HG02678 (cell line): ENCODE data around the gene GPR63.

Experiments used
- ATAC-seq: cut with Tn5 transposase; IDR thresholded peaks from one replicate; pipeline ENCODE4 v1.9.1; 2021; ENCODE audit warnings: mild to moderate bottlenecking, moderate library complexity; ENCODE audit not compliant: unreplicated experiment

GPR63 gene

DNA sequence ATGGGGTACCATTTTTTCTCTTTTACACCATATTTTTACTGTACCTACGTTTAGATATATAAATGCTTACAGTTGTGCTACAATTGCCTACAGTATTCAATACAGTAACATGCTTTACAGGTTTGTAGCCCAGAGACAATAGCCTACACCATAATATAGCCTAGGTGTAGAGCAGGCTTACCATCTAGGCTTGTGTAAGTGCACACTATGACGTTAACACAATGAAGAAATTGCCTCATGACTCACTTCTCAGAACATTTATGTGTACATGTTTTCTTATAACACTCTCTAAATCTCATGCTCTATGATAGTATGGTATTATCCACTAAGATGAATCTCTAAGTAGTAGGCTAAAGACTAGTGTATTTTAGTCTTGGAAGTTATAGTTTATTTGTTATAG lies 13.5 kb downstream of the GPR63 start:
- no peak for ATAC-seq

DNA sequence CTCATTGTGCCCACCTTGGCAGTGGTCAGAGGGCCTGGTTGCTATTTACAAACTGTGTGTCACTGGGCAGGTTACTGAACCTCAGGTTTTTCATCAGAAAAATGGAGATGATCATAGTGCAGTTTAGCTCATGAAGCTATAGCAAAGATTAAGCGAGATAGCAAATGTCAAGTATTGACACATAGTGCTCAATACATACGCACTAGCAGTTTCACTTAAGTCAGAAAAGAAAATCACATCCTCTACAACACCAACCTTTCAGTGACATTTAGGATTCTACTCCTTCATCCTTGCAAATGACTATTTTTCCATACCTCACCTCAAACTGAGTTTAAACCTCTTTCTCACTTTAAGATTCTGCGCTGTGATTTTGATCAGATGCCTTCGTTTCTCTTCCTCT lies 16.2 kb downstream of the GPR63 start:
- ATAC-seq: no peak

DNA sequence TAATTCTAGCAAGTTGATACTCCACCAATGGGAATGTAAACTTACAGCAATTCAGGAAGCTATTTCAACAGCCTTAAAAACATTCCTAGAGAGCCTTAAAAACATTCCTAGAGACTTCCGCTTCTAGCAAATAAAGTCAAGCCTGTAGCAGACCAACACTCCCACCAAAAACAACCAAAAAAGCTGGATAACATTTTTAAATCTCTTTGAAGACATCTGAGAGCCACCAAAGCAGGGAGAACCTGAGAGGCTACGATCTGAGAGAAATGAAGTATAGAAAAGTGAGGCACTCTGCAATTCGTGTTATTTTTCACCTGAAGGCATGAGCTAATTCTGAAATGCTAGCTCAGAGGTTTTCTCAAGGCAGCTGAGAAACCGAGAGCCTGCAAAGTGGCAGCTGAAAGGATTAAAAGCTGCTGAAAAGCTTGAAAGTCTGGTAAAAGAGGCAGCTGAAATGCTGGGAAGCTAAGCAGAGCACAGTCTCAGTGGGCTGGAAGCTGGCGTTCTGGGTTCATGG lies 20.9 kb downstream of the GPR63 start:
- ATAC-seq: no peak

DNA sequence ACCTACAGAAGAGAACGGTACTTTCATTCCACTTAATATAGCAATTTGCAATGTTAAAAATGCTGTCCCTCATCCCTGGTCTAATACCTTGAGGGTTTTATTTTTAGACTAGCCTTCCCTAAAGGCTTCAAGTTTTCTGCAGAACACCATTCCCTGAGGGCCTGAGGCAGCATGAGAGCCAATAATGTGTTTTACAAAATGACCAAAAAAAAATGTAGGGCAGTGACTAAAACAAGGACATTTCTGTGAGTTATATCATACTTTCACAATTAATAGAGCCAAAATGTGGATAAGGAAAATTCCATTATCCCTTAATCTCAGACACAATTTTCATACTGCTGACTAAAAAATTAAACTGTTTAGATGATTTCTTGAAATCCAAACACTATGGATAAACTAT lies 22.7 kb downstream of the GPR63 start:
- ATAC-seq: no peak

DNA sequence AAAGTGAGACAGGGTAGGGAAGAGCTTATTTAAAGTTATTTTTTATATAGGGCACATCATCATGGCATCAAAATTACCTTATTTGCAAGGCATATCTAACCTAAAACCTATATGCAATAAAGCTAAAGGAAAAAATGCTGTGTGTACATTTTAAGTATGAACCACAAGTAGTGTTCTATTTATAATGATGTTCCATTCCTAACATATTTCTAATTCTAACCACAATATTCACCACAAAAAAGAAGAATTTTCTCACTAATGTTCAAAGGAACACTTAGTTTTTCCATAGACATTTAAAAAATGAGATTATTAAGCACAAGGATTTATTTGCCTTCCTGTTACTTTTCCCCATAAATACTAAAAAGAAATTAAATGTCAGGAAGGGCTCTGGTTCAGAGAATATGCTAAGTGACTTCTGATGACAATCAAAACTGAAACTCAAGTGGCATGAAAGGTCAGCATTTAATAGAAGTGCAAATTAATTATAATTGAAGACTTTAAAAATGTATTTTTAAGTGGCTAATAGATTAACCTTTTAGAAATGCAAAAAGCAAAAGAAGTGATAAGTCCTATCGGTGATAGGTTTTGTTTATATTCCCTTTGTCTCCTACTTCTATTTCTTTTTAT lies 25.1 kb downstream of the GPR63 start:
- no peak for ATAC-seq

DNA sequence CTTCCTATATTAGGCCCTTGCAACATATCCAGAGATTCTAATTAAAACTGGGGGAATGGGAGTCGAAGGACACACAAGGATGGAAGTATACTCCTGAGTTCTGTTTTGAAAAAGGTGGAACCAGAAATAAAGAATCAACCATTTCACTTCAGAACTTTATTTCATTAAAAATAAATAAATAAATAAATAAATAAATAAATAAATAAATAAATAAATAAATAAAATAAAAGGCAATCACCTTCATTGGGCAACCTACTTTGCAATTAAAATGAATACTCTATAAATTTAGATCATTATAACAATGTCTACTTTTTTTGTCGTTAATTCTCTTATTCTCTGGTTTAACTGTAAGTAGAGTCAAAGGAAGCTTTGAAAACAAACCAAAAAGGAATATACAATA lies 25.6 kb downstream of the GPR63 start:
- no peak for ATAC-seq

DNA sequence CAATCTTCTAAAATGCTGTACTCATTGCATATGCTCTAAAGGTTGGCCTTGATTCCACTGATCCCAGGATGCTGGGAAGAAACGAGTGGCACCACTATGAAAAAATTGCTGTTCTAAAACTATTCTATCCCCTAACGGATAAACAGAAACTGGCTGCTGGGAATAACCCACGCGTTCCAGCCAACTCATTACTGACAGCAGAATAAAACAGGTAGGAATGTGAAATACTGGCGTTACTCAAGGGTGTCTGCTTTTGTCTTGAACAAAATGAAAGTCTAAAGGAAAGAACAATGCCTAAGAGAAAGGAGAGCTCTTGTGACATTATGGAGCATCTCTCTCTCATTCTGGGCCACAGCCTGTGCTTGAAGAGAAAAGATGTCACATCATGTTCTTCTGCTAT lies 26.1 kb downstream of the GPR63 start:
- ATAC-seq: no peak

DNA sequence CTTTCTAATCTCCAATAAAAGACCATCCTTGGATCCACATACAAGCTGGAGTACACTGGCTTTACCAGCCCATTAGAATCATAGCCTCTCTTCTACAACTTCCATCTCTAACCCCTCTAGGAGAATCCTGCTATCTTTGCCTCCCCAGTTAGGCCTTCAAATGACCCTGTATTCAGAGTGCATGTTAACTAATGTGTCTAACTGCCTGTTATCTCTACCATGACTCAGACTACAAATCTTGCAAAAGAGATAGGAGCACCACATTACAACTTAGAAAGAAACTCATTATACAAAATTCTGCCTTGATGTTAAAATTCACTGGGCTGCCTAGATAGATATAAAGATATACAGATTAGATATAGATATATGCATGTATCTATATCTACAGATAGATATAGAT lies 28.2 kb downstream of the GPR63 start:
- no peak for ATAC-seq

DNA sequence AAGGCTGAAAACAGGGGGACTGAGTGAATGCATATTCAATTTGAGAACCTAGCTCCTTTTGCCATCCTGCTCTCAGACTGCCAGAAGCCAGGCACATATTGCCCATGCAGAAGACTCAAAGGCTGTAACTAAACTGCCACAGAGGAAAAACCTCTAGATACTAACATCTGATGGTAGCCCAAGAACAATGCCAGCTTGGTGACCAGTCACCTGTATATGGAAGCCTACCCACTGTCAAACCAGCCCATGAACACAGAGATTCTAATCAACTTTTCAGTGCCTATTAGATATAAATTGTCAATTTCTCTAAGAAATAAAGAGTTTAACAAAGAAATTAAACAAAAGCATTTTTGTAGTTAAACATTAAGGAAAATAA lies 34.2 kb downstream of the GPR63 start:
- ATAC-seq: no peak

DNA sequence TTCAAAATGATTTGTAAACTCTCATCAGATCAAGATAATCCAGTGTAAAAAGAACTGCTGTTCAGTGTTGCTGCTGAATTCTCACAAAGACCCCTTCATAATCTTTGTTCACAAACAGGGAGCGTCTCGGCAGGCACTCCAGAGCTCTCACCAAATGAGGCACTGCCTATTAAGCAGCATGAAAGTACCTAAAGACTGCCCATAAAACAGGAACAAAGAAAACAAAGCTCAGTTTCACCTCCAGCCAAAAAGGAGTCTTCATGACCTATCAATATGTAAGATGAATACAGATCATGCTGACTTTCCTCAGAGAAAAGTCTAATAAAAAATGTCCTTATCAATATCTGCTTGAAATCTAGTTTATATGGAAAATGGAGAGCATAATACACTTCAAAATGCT lies 41.8 kb downstream of the GPR63 start:
- no peak for ATAC-seq

DNA sequence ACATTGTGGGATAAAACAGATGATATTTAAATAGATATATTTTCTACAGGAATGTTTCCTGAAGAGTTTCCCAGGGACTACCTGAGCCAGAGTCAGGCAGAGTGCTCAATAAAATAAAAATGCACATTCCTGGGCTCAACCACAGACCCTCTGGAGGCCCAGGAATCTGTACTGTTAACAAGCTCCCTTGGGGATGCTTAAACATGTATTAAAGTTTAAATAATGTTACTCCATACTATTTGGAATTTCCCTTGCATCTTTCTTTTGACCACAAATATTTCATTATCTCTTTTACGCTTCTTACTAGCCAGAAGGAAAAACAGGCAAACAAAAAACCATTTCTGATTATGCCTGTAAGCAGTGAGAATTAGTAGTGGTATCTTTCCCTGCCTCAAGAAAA lies 42.3 kb downstream of the GPR63 start:
- no peak for ATAC-seq

DNA sequence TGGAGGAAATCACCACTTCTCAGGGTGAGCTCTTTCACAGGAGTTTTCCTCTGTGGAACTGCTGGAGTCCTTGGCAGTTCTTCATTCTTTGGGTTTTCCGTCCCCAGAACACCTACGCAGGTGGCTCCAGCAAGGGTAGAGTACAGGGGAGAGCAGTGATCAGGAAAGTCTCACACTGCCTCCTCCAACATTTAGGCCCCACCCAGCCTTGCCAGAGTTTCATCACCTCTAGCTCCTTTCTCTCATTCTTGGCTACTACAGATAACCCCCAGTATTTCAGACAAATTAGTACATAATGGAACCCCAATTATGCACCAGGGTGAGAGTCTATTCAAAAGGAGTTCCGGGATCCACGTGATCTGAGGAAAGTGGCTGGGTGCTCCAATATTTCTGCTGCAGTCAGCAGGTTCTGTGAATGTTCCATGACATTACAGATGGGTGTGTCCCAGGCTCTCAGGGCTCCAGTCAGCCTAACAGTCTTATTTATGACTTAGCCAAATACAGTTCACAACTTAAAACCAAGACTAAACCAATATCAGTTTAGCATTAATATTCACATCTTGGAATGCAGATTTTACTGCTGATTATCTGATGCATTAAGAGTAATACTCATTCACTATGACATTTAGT lies 44.6 kb downstream of the GPR63 start:
- ATAC-seq: no peak

DNA sequence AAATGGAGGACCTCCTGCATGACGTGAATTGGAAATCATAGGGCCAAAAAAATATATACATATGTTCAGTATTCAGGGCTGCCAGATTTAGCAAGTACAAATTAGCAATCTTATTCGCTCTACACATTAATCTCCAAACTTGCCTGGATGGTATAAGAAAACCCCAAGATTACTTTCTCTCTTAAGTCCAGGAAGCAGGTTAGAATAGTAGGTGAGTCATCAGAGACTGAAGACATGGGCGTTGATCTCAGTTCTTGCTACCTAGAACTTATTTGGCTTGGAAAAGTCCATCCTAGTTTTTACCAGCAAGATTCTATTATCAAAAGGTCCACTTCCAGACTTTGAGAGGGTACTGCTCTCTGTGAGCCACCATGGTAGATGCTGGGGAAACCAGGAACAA lies 47.4 kb downstream of the GPR63 start:
- no peak for ATAC-seq

DNA sequence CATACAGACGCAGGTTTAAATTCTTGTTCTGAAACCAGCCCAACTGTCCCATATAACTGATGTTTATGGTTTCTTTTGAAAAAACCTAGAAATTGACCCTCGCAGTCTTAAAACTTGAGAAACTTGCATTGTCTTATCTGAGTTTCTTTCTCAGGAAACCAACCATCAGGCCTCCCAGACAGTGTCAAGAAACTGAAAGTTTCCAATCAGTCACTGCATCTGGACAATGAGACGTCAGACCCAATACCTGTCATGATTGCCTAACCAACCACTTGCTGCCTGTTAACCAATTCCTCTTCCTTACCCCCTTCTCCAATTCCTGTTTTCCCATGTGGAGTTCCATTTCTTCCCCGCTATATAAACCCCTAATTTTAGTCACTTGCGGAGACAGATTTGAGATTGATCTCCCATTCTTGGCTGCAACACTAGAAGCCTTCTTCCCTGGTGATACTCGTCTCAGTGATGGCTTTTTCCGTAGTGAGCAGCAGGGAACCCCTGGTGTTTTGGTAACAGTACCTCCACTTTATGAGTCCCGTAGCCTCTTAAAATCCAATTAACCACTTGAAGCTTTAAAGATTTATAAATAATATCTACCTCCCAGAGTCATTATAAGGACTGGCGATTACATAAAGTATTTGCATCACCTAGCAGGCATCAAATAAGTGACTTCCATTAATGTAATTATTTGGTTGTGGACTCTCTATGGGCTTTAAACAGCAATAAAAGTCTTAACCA lies 49.3 kb downstream of the GPR63 start:
- ATAC-seq: no peak

DNA sequence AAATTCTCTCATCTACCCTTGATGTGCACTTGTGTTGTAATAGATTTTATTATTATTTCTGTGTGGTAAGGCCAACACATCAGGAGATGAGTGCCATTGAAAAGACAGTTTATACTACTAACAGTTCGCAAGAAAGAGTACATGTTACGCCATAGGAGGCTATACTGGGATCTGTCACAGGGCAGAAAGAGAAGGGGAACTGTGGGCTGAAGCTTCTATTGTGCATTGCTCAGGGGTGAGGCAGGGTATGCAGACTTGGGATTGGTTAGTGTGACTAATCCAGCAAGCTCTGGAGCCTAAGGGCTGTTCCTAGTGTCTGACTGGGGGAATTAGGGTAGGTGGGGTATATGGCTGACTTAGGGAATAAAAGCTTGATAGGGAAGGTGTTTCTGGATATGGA lies 50.9 kb downstream of the GPR63 start:
- no peak for ATAC-seq

DNA sequence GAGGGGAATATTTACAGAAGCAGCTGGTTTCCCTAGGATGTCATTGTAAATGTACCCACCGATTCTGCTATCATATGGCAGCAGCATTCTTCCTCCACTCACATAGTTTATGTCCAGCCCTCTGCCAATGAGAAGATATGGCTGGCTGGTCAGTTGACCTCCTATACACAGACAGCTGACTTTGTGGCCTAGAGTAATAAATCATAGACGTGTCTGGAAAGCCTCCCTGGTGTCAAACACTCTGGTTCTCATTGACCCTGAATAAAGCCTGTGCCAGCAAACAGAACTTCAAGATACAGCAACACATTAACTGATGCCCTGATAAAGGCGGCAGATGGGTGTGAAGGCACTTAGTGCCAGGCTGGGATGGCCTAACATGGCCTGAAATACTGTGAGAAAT lies 52.6 kb downstream of the GPR63 start:
- ATAC-seq: no peak

DNA sequence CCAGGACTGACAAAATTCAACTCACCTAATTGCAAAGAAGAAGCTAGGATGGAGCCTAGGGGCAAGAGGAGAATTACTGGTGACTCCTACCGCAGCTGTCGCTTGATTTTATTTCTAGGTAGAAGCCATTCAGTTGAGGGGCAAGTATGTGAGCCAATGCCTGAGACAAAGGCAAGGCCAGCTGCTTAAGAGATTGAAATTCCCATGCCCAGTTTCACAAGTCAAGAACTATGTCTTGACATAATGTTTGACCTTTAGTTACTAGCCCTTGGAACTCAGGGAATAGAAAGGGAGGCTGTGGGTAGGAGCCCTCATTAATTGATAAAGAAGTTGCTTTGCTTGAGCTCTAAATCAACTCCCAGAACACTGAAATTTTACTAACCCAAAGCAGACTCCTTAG lies 54.0 kb downstream of the GPR63 start:
- ATAC-seq: no peak

DNA sequence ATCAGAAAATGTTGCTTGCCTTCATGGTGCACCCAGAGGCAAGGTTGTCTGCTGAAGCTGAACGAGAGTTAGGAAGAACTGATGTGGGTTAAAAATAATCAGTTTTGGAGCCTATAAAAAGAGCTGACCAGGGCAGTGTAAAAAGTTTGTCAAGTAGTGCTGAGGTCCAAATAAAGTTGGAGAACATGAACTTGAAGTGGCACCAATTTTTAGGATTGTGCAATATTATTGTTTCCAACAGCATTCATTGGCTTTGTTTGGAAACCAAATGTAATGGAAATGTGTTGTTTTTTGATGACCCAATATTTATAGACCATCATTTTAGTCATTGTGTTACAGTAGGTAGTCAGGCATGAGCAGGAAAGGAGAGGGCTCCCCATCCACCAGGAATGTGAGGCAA lies 55.7 kb downstream of the GPR63 start:
- no peak for ATAC-seq

DNA sequence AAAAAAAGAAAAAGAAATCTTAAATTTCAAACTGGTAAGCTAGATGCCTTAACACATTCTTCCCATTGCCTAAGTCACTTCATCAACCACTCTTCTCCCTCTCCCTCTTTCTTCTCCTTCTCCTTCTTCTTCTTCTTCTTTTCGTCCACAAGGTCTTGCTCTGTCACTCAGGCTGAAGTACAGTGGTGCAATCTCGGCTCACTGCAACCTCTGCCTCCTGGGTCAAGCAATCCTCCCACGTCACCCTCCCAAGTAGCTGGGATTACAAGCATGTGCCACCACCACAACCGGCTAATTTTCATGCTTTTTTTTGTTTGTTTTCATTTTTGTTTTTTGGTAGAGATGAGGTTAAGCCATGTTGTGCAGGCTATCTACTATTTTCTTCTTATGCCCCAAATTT lies 60.2 kb downstream of the GPR63 start:
- ATAC-seq: no peak

DNA sequence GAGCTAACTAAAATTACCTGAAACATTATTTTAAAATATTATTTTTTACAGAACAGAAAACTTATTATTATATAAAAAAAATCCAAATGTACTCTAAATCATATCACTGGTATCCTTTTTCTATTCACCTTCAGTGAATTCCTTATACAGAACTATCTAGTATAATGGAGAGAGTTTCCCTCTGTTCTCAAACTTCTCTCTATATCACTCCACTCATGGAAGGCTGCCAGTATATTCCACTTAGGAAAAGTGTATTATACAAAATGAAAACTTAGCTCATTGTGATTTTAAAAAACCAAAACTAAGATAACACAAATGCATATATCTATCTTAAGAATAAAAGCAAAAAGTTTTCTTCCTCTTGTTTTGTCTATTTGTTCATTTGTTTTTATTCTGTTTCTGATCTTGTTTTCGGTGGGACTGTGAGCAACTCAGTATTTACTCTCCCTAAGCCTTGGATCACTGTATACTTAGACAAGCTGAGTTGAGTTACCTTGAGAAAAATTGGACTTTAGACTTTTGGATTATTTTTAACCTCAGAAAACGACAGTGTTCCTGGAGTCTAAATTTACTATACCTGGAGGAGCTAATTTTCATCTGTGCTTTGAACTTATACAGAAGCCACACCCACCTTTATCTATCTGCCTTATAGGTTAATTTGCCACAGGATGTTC lies 61.4 kb downstream of the GPR63 start:
- ATAC-seq: no peak

DNA sequence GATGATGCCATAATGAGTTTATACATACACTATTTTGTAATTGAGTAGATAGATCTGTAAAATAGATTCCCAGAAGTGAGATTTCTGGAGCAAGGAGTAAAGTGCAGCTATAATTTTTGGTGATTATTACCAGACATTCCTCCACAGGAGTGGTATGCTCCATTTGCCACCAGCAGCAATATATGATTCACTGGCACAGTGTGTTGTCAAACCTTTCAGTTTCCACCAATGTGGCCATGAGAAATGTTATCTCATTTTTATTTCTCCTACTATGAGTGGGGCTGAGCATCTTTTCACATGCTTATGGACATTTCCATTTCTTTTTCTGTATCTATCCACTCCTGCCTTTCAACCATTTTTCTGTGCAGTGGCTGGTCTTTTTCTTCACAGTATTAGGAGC lies 70.5 kb downstream of the GPR63 start:
- no peak for ATAC-seq

DNA sequence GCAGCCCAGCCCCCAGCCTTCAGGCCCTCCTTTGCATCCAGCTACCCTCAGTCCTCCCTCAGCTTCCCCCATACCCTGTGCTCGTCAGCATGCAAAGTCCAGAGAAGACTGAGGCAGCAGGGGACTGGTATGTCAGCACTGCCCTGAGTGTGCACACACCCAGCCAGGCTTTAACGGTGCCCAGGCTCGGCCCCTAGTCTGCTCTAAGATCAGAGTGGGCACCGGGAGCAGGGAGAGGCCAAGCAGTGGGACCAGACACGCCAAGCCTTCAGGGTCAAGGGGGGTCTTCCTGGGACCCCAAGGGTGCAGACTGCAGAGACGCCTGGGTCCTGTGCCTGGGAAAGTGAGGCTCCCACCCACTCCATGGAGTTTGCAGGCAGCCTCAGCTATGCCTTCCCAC lies 74.7 kb downstream of the GPR63 start:
- ATAC-seq: no peak
